Measurements from ENCODE around the gene TTBK2.

DNA sequence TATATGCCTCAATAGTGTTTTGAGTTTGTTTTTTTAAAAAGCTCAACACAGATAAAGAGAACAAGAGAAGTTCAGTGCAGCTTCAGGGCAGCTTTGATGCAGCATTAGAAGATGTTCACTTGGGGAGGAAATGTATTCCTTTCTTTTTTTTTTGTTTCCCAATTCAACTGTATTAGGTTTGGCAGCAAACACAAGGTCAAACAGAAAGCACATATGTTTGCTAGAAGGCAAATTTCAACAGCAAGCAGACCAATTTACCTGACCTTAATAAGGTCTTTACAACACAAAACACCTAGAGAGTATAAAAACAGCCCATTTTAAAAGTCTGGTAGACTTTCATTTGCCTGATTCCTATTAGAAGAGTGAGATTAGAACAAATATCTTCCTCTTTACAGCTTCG is 176.4 kb downstream of the TTBK2 start:
- TF ChIP-seq, protein P1, sequence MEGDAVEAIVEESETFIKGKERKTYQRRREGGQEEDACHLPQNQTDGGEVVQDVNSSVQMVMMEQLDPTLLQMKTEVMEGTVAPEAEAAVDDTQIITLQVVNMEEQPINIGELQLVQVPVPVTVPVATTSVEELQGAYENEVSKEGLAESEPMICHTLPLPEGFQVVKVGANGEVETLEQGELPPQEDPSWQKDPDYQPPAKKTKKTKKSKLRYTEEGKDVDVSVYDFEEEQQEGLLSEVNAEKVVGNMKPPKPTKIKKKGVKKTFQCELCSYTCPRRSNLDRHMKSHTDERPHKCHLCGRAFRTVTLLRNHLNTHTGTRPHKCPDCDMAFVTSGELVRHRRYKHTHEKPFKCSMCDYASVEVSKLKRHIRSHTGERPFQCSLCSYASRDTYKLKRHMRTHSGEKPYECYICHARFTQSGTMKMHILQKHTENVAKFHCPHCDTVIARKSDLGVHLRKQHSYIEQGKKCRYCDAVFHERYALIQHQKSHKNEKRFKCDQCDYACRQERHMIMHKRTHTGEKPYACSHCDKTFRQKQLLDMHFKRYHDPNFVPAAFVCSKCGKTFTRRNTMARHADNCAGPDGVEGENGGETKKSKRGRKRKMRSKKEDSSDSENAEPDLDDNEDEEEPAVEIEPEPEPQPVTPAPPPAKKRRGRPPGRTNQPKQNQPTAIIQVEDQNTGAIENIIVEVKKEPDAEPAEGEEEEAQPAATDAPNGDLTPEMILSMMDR (IDR thresholded peaks at IDR 0.05): no peak
- no peak for TF ChIP-seq POLR2A (IDR thresholded peaks at IDR 0.05)

Data from body of pancreas (tissue), 4 donors.